Tibial artery (tissue), 4 donors: ENCODE measurements around the gene TTF1.

Experiments used
- DNase-seq, 2 donors: peaks; one replicate each; pipeline ENCODE4 v3.0.0-alpha.2; 2019
- H3K27ac ChIP-seq, 2 donors: fragments of 200-600 bp; sonication (generic) in 1 of 2; 1 replicate in 1 of 2; 2 replicates in 1 of 2; pipeline ENCODE4 v1.5.1; 2018 to 2019; ENCODE audit warnings: mild to moderate bottlenecking in 1 of 2
- H3K27me3 ChIP-seq, 2 donors: fragments of 200-600 bp; sonication (generic) in 1 of 2; one replicate each; pipeline versions ENCODE4 v1.5.1 to v1.6.0; 2016 to 2019
- H3K36me3 ChIP-seq, 3 donors: fragments of 200-600 bp; sonication (generic) in 2 of 3; one replicate each; pipeline ENCODE4 v1.5.1; 2016 to 2019; ENCODE audit warnings: mild to moderate bottlenecking in 2 of 3
- H3K4me1 ChIP-seq, 4 donors: fragments of 200-600 bp; sonication (generic) in 2 of 4; 1 replicate in 3 of 4; 2 replicates in 1 of 4; pipeline ENCODE4 v1.5.1; 2016 to 2019
- H3K4me3 ChIP-seq, 2 donors: fragments of 200-600 bp; sonication (generic) in 1 of 2; 1 replicate in 1 of 2; 2 replicates in 1 of 2; pipeline ENCODE4 v1.5.1; 2018 to 2019; ENCODE audit warnings: mild to moderate bottlenecking in 2 of 2
- H3K9me3 ChIP-seq, 3 donors: fragments of 200-600 bp; sonication (generic) in 1 of 3; one replicate each; pipeline ENCODE4 v1.5.1; 2016 to 2019
- intact Hi-C: fragments of 100-400 bp; cut with DNase I; formaldehyde crosslinking; loops from one replicate; pipeline ENCODE4 v1.15.0; 2023; ENCODE audit warnings: low total_unique reads
- TF ChIP-seq, protein P1 (sequence below), 2 experiments: fragments of 200-600 bp in 1 of 2; fragments of 450-650 bp in 1 of 2; IDR thresholded peaks; one replicate each; pipeline ENCODE4 v1.5.1; 2017 to 2019; ENCODE audit warnings: antibody characterized with exemption in 2 of 2, mild to moderate bottlenecking in 1 of 2, moderate library complexity in 1 of 2

Gene TTF1

DNA sequence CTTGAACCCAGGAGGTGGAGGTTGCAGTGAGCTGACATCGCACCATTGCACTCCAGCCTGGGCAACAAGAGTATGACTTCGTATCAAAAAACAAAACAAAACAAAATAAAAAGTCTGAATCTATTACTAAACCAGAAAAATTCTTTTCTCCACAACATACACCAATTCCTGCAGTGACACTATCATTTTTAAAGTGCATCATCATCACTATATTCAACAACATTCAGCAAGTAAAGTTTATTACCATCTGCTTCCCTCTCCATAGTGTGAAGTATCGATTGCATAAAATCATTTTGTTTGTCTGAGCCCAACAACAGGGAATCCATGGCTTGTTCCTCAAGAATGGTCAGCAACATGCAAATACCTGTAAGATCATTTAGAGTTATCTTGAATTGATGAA, 72.3 kb downstream of the TTF1 start:
- Histone ChIP-seq H3K27ac (no peak overlapping the region), H3K36me3 (peaks cover 80 to 95% (median 91%) of the 10 kb centered on the region in 3 donors), H3K9me3 (no peaks in the 10 kb centered on the region), H3K4me3 (no peak overlapping the region), H3K4me1 (no peaks in the 10 kb centered on the region), H3K27me3 (no peaks in the 10 kb centered on the region)
- TF ChIP-seq, protein P1, sequence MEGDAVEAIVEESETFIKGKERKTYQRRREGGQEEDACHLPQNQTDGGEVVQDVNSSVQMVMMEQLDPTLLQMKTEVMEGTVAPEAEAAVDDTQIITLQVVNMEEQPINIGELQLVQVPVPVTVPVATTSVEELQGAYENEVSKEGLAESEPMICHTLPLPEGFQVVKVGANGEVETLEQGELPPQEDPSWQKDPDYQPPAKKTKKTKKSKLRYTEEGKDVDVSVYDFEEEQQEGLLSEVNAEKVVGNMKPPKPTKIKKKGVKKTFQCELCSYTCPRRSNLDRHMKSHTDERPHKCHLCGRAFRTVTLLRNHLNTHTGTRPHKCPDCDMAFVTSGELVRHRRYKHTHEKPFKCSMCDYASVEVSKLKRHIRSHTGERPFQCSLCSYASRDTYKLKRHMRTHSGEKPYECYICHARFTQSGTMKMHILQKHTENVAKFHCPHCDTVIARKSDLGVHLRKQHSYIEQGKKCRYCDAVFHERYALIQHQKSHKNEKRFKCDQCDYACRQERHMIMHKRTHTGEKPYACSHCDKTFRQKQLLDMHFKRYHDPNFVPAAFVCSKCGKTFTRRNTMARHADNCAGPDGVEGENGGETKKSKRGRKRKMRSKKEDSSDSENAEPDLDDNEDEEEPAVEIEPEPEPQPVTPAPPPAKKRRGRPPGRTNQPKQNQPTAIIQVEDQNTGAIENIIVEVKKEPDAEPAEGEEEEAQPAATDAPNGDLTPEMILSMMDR (IDR thresholded peaks at IDR 0.05): no peak
- DNase-seq: no peak
- intact Hi-C loops: no loop called here

DNA sequence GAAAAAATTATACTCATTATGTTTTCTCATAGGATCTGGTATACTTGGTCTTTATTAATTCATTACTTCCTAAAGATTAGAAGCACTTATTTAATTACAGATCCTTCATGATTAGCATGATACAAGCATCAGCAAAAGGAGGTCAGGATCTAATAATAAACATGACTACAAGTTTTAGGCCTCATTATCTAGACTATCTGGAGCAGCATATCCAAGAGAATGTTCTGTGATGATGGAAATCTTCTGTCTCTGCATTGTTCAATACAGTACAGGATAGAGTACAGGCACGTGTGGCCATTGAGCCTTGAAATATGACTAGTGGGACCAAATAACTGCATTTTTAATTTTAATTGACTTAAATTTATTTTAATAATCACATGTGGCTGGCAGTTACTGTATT, 73.1 kb downstream of the TTF1 start:
- Histone ChIP-seq H3K36me3 (peaks cover 83 to 96% (median 88%) of the 10 kb centered on the region in 3 donors), H3K27me3 (no peaks in the 10 kb centered on the region), H3K4me3 (no peak overlapping the region), H3K4me1 (no peaks in the 10 kb centered on the region), H3K9me3 (no peaks in the 10 kb centered on the region), H3K27ac (no peak overlapping the region)
- intact Hi-C loops: no loop called here
- DNase-seq: no peak
- TF ChIP-seq, protein P1 (IDR thresholded peaks at IDR 0.05): no peak

DNA sequence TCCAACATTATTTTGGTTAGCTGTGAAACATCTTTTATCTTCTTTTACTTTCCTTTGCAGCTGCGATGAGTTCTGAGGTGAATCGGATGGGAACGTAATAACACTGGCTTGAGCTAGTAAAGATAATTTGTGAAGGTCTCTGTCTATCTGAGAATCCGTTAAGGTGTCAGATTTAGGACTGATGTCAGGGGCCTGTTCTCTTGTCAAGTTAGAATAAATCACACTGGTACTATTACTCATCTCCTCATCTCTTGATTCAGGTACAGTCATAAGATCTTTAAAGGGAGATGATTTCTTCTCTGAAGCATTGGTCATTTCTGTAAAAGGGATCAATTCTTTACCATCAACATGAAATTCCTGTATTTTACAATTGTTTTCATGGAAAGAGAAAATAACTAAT, 78.1 kb downstream of the TTF1 start:
- no peaks in the 10 kb centered on the region for H3K4me1 ChIP-seq
- no peaks in the 10 kb centered on the region for H3K9me3 ChIP-seq
- no peak overlapping the region for H3K27ac ChIP-seq
- no peak overlapping the region for H3K4me3 ChIP-seq
- TF ChIP-seq, protein P1 (IDR thresholded peaks at IDR 0.05): no peak
- H3K27me3 ChIP-seq: no peaks in the 10 kb centered on the region
- no peak for DNase-seq
- intact Hi-C loops: no loop called here
- peaks cover 74 to 75% (median 75%) of the 10 kb centered on the region in 3 donors for H3K36me3 ChIP-seq

DNA sequence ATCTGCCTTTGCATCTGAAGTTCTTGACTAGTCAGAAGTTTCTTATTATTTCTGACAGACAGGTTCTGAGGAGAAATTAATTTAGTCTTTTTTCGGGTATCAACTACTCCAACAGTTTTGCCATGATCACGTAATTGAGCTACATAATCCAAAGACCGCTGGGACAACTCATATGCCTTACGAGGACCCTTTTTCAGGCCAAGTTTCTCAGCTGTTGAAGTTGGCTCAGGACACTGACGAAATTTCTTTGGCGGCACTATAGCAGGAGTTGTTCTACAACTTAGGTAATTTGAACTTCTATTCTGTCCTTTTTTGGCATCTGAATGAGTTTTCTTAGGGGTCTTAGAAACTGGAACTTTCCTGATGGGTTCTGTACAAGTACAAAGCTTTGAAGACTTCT, 79.1 kb downstream of the TTF1 start:
- Histone ChIP-seq H3K27ac (no peak overlapping the region), H3K4me3 (no peak overlapping the region), H3K9me3 (no peaks in the 10 kb centered on the region), H3K4me1 (no peaks in the 10 kb centered on the region), H3K27me3 (no peaks in the 10 kb centered on the region), H3K36me3 (peaks cover 66 to 75% (median 68%) of the 10 kb centered on the region in 3 donors)
- intact Hi-C loops: no loop called here
- TF ChIP-seq, protein P1 (IDR thresholded peaks at IDR 0.05): no peak
- no peak for DNase-seq
